Hepatocyte (in vitro differentiated cells): Measurements from ENCODE around the gene COG7. TPM values are rescaled to one million over a fixed set of nuclear protein-coding genes. Genes with fewer than 3 reads are reported as not detected.

Experiments used
- DNase-seq: peaks from one replicate; pipeline ENCODE4 v3.0.0-alpha.2; 2016; ENCODE audit warnings: low spot score
- H2AFZ ChIP-seq: fragments of 200-600 bp; sonication (generic); 2 replicates; pipeline ENCODE4 v1.6.0; 2016; ENCODE audit warnings: antibody characterized with exemption, mild to moderate bottlenecking
- H3K27ac ChIP-seq: fragments of 200-600 bp; sonication (generic); 2 replicates; pipeline ENCODE4 v1.5.1; 2016; ENCODE audit warnings: mild to moderate bottlenecking
- H3K27me3 ChIP-seq: fragments of 200-600 bp; sonication (generic); 2 replicates; pipeline ENCODE4 v1.6.1; 2016
- H3K36me3 ChIP-seq: fragments of 200-600 bp; sonication (generic); replicated peaks from 2 replicates; pipeline ENCODE4 v1.5.1; 2016; ENCODE audit warnings: low read depth; ENCODE audit not compliant: insufficient read depth
- H3K4me1 ChIP-seq: fragments of 200-600 bp; sonication (generic); 2 replicates; pipeline ENCODE4 v1.5.1; 2016; ENCODE audit warnings: mild to moderate bottlenecking, moderate library complexity; ENCODE audit not compliant: insufficient read depth
- H3K4me2 ChIP-seq: fragments of 200-600 bp; sonication (generic); 2 replicates; pipeline ENCODE4 v1.6.0; 2016
- H3K4me3 ChIP-seq: fragments of 200-600 bp; sonication (generic); 2 replicates; pipeline ENCODE4 v1.5.1; 2016; ENCODE audit warnings: mild to moderate bottlenecking
- H3K79me2 ChIP-seq: fragments of 200-600 bp; sonication (generic); 2 replicates; pipeline ENCODE4 v1.6.0; 2017; ENCODE audit warnings: mild to moderate bottlenecking
- H3K9me2 ChIP-seq: fragments of 200-600 bp; sonication (generic); replicated peaks from 2 replicates; pipeline ENCODE4 v1.6.0; 2017; ENCODE audit warnings: mild to moderate bottlenecking; ENCODE audit not compliant: insufficient read depth
- H3K9me3 ChIP-seq: fragments of 200-600 bp; sonication (generic); 2 replicates; pipeline ENCODE4 v1.5.1; 2016; ENCODE audit warnings: low read depth, mild to moderate bottlenecking
- H4K20me1 ChIP-seq: fragments of 200-600 bp; sonication (generic); 2 replicates; pipeline ENCODE4 v1.6.0; 2016; ENCODE audit warnings: mild to moderate bottlenecking; ENCODE audit not compliant: insufficient read depth, poor library complexity, severe bottlenecking
- EZH2 ChIP-seq: fragments of 200-600 bp; sonication (generic); IDR thresholded peaks from 2 replicates; pipeline ENCODE4 v1.6.1; 2016; ENCODE audit warnings: antibody characterized with exemption, mild to moderate bottlenecking, borderline replicate concordance
- EZH2phosphoT487 ChIP-seq: fragments of 200-600 bp; sonication (generic); IDR thresholded peaks from one replicate; pipeline ENCODE4 v1.6.1; 2018; ENCODE audit warnings: antibody characterized with exemption, mild to moderate bottlenecking, low read depth, moderate library complexity; ENCODE audit not compliant: unreplicated experiment, severe bottlenecking
- WGBS: methylation state at CpG from one replicate; pipeline ENCODE4 v1.1.6; 2016; ENCODE audit warnings: low lambda C conversion rate; ENCODE audit errors: missing lambda C conversion rate; 5-methylcytosine and 5-hydroxymethylcytosine counted together
- polyA plus RNA-seq: library from polyadenylated mRNA; unstranded; fragments of >200 nt; fragmentation: Nextera tagmentation; extraction: Ambion mirVana; gene quantifications from 2 replicates; pipeline ENCODE4 v1.2.1, GENCODE V29; 2016
- total RNA-seq: library from RNA; depleted of rRNA; stranded (reverse); fragments of >200 nt; gene quantifications from 2 replicates; pipeline ENCODE4 v1.2.3, GENCODE V29; 2014
- TF ChIP-seq, protein P1 (sequence below): fragments of 200-600 bp; sonication (generic); IDR thresholded peaks from 2 replicates; pipeline ENCODE4 v1.5.1; 2016; ENCODE audit warnings: antibody characterized with exemption, mild to moderate bottlenecking; ENCODE audit not compliant: poor library complexity

Gene COG7
- total and polyA plus RNA-seq, 2 experiments from 2014 or later = 13.5 to 15.4 TPM

GRCh38 chr16:23389201-23389600, 63.8 kb downstream of the COG7 start:
- TF ChIP-seq EZH2phosphoT487 = no peak
- Histone ChIP-seq H3K27ac (no peak overlapping the region), H3K36me3 (no peaks in the 10 kb centered on the region), H3K79me2 (no peaks in the 10 kb centered on the region), H2AFZ (no peak overlapping the region), H3K9me3 (no peaks in the 10 kb centered on the region), H3K4me3 (no peak overlapping the region), H3K4me2 (no peak overlapping the region), H4K20me1 (no peaks in the 10 kb centered on the region), H3K27me3 (no peaks in the 10 kb centered on the region), H3K9me2 (no peaks in the 10 kb centered on the region), H3K4me1 (no peaks in the 10 kb centered on the region)
- DNase-seq = no peak
- WGBS = 92% methylated on average over 5 of the region's 5 CpGs

DNA sequence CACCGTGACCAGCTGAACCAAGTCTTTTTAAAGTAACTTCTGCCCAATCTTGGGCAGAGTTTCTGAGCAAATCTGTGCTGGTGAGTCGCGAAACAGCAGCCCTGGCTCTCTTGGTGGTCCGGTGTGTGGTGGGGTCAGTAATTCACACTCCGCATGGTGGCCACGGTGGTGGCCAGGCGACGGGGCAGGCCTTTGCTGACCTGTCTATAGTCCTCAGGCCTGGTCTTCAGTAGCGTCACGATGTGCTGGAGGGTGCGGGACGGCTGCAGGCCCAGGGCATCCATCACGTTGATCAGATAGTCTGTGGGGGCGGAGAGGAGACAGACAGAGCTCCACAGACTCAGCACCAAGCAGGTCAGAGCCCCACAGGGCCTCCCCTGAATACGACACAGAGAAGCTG, 64.2 kb downstream of the COG7 start:
- no peak for DNase-seq
- H4K20me1 ChIP-seq = no peaks in the 10 kb centered on the region
- H3K27ac ChIP-seq = no peak overlapping the region
- 93% methylated on average over 15 of the region's 15 CpGs for WGBS
- no peak overlapping the region for H2AFZ ChIP-seq
- H3K9me3 ChIP-seq = no peaks in the 10 kb centered on the region
- H3K9me2 ChIP-seq = no peaks in the 10 kb centered on the region
- H3K36me3 ChIP-seq = no peaks in the 10 kb centered on the region
- H3K79me2 ChIP-seq = no peaks in the 10 kb centered on the region
- no peak overlapping the region for H3K4me2 ChIP-seq
- no peak overlapping the region for H3K4me3 ChIP-seq
- no peaks in the 10 kb centered on the region for H3K4me1 ChIP-seq
- no peaks in the 10 kb centered on the region for H3K27me3 ChIP-seq
- no peak for TF ChIP-seq EZH2
- TF ChIP-seq, protein P1, sequence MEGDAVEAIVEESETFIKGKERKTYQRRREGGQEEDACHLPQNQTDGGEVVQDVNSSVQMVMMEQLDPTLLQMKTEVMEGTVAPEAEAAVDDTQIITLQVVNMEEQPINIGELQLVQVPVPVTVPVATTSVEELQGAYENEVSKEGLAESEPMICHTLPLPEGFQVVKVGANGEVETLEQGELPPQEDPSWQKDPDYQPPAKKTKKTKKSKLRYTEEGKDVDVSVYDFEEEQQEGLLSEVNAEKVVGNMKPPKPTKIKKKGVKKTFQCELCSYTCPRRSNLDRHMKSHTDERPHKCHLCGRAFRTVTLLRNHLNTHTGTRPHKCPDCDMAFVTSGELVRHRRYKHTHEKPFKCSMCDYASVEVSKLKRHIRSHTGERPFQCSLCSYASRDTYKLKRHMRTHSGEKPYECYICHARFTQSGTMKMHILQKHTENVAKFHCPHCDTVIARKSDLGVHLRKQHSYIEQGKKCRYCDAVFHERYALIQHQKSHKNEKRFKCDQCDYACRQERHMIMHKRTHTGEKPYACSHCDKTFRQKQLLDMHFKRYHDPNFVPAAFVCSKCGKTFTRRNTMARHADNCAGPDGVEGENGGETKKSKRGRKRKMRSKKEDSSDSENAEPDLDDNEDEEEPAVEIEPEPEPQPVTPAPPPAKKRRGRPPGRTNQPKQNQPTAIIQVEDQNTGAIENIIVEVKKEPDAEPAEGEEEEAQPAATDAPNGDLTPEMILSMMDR = no peak
- TF ChIP-seq EZH2phosphoT487 = no peak

DNA sequence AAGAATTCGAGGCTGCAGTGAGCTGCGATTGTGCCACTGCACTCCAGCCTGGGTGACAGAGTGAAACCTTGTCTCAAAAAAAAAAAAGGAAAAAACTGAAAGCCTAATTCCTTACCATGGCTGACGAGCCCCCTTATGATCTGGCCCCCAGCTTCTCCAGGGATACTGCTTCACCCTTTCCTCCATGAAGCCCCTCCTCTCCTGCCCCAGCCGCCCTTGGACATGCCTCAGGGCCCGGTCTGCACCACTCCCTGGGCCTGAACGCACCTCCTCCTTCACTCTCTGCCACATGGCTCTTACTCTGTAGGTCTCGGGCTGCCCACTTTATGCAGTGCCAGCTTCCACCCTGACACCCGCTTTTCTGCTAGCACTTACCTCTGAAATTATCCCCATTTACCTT, 65.3 kb downstream of the COG7 start:
- H3K4me3 ChIP-seq = no peak overlapping the region
- no peak overlapping the region for H2AFZ ChIP-seq
- H3K79me2 ChIP-seq = no peaks in the 10 kb centered on the region
- TF ChIP-seq EZH2phosphoT487 (no peak), EZH2 (no peak)
- TF ChIP-seq, protein P1 = no peak
- H4K20me1 ChIP-seq = no peaks in the 10 kb centered on the region
- no peak overlapping the region for H3K27ac ChIP-seq
- no peaks in the 10 kb centered on the region for H3K27me3 ChIP-seq
- H3K9me3 ChIP-seq = no peaks in the 10 kb centered on the region
- DNase-seq = no peak
- H3K4me2 ChIP-seq = no peak overlapping the region
- H3K9me2 ChIP-seq = no peaks in the 10 kb centered on the region
- H3K36me3 ChIP-seq = no peaks in the 10 kb centered on the region
- no peaks in the 10 kb centered on the region for H3K4me1 ChIP-seq
- WGBS = 93% methylated on average over 8 of the region's 8 CpGs

DNA sequence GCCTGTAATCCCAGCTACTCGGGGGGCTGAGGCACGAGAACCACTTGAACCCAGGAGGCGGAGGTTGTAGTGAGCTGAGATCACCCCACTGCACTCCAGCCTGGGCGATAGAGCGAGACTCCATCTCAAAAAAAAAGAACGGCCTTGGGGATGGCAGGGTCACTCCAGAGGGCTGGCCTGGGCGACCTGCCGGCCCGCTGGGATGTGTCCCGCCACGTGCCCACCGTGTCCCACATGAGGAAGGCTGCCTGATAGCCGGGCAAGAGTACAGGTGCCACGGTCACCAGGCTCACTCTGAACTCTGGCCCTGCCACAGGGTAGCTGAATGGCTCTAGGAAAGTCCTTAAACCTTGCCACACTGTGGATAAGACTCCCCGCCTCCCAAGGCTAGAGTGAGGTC, 67.5 kb downstream of the COG7 start:
- WGBS = 97% methylated on average over 15 of the region's 15 CpGs
- no peak for TF ChIP-seq EZH2
- no peak for TF ChIP-seq EZH2phosphoT487
- TF ChIP-seq, protein P1 = no peak
- H3K9me3 ChIP-seq = no peaks in the 10 kb centered on the region

More for the DNA sequence above, 67.5 kb downstream of the COG7 start:
- H3K27ac ChIP-seq = no peak overlapping the region
- no peaks in the 10 kb centered on the region for H3K4me1 ChIP-seq
- DNase-seq = no peak
- no peak overlapping the region for H3K4me3 ChIP-seq
- H4K20me1 ChIP-seq = no peaks in the 10 kb centered on the region
- no peaks in the 10 kb centered on the region for H3K27me3 ChIP-seq
- H3K4me2 ChIP-seq = no peak overlapping the region
- H2AFZ ChIP-seq = no peak overlapping the region
- H3K9me2 ChIP-seq = no peaks in the 10 kb centered on the region
- H3K79me2 ChIP-seq = no peaks in the 10 kb centered on the region
- no peaks in the 10 kb centered on the region for H3K36me3 ChIP-seq
